Spinal cord (tissue), 10 donors: ENCODE results near the gene ABHD5. TPM values are rescaled to one million over a fixed set of nuclear protein-coding genes. Genes with fewer than 3 reads are reported as not detected.
"Not testable (repeated sequence)": the region's sequence is repeated elsewhere in the genome, so short reads cannot be mapped to it uniquely, and the experiment has no call there.

Source experiments
- DNase-seq, 6 donors: peaks; one replicate each; pipeline versions ENCODE4 v3.0.0 to v3.0.0-alpha.2; 2013 to 2015; ENCODE audit warnings: low spot score in 6 of 6, low read depth in 4 of 6
- H3K27ac ChIP-seq: one replicate; pipeline ENCODE4 v1.5.1; 2013; ENCODE audit warnings: low read depth, low read length, control low read depth
- H3K27me3 ChIP-seq: one replicate; pipeline ENCODE4 v1.6.1; 2013; ENCODE audit warnings: low read length; ENCODE audit not compliant: control insufficient read depth, insufficient read depth
- H3K36me3 ChIP-seq: one replicate; pipeline ENCODE4 v1.6.1; 2013; ENCODE audit warnings: low read length; ENCODE audit not compliant: control insufficient read depth, insufficient read depth
- H3K4me1 ChIP-seq: one replicate; pipeline ENCODE4 v1.6.1; 2013; ENCODE audit warnings: low read length; ENCODE audit not compliant: control insufficient read depth, insufficient read depth
- H3K4me3 ChIP-seq: one replicate; pipeline ENCODE4 v1.5.1; 2013; ENCODE audit warnings: low read depth, low read length, control low read depth
- H3K9me3 ChIP-seq: one replicate; pipeline ENCODE4 v1.6.1; 2013; ENCODE audit warnings: low read length; ENCODE audit not compliant: control insufficient read depth, insufficient read depth
- WGBS: methylation state at CpG from one replicate; pipeline ENCODE4 v1.1.5; 2013; ENCODE audit warnings: missing lambda C conversion rate; ENCODE audit not compliant: insufficient coverage; 5-methylcytosine and 5-hydroxymethylcytosine counted together
- polyA plus RNA-seq, 2 donors: library from polyadenylated mRNA; unstranded; fragments of 120-200 nt; gene quantifications; one replicate each; pipeline ENCODE4 v1.2.1, GENCODE V29; 2013; ENCODE audit not compliant: insufficient read length in 2 of 2
- total RNA-seq, 2 donors: library from RNA; depleted of rRNA in 1 of 2; stranded (reverse); fragments of 120-200 nt in 1 of 2; fragments of >200 nt in 1 of 2; gene quantifications; one replicate each; pipeline versions ENCODE4 v1.2.3 to v1.2.4, GENCODE V29; 2013 to 2014
- donor health status: healthy.

The ABHD5 gene
- total and polyA plus RNA-seq, 4 donors = 28.8 to 40.4 (median 31.8) TPM

DNA sequence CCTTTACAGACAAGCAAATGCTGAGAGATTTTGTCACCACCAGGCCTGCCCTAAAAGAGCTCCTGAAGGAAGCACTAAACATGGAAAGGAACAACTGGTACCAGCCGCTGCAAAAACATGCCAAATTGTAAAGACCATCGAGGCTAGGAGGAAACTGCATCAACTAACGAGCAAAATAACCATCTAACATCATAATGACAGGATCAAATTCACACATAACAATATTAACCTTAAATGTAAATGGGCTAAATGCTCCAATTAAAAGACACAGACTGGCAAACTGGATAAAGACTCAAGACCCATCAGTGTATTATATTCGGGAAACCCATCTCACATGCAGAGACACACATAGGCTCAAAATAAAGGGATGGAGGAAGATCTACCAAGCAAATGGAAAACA lies 9.9 kb upstream of the ABHD5 start:
- WGBS = no CpG with 5 or more reads among the region's 4 CpGs
- not testable (repeated sequence) for DNase-seq, H3K27me3 ChIP-seq, H3K27ac ChIP-seq, H3K9me3 ChIP-seq, H3K36me3 ChIP-seq, H3K4me1 ChIP-seq, H3K4me3 ChIP-seq

DNA sequence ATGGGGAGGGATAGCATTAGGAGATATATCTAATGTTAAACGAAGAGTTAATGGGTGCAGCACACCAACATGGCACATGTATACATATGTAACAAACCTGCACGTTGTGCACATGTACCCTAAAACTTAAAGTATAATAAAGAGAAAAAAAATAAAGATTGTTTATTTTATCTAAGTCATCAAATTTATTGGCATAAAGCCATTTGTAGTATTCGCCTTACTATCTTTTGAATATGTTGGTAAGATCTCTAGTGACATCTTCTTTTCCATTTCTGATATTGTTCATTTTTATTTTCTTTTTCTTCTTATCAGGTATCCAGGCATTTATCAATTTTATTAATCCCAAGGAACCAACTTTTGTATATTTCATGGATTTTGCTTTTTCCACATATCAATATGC lies 5.8 kb upstream of the ABHD5 start:
- WGBS = no CpG with 5 or more reads among the region's 3 CpGs
- H3K27me3 ChIP-seq = no peaks in the 10 kb centered on the region
- no peaks in the 10 kb centered on the region for H3K9me3 ChIP-seq
- no peak for DNase-seq
- no peak overlapping the region for H3K27ac ChIP-seq
- no peaks in the 10 kb centered on the region for H3K36me3 ChIP-seq
- peaks cover 1% of the 10 kb centered on the region for H3K4me1 ChIP-seq
- no peak overlapping the region for H3K4me3 ChIP-seq

DNA sequence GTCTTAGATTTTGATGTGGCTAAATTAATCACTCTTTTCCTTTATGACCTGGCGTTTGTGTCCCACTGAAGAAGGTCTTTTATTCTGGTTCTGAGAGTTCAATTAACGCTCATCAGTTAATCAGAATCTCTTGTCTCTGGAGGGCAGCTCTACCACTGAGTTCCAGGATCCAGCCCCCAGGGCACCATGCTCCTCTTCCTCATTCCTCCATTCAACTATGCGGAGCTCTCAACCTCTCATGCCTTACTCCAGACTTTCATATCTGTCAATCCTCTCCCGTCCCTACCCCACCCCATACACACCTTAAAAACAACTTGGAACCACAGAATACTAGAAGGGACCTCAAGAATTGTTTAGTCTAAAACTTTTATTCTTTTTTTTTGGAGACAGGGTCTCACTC lies 4.8 kb upstream of the ABHD5 start:
- no peaks in the 10 kb centered on the region for H3K36me3 ChIP-seq
- H3K9me3 ChIP-seq = no peaks in the 10 kb centered on the region
- H3K4me3 ChIP-seq = no peak overlapping the region
- H3K27me3 ChIP-seq = no peaks in the 10 kb centered on the region
- 89% methylated on average over 4 of the region's 4 CpGs for WGBS
- no peak overlapping the region for H3K27ac ChIP-seq
- H3K4me1 ChIP-seq = peaks cover 8% of the 10 kb centered on the region
- no peak for DNase-seq

DNA sequence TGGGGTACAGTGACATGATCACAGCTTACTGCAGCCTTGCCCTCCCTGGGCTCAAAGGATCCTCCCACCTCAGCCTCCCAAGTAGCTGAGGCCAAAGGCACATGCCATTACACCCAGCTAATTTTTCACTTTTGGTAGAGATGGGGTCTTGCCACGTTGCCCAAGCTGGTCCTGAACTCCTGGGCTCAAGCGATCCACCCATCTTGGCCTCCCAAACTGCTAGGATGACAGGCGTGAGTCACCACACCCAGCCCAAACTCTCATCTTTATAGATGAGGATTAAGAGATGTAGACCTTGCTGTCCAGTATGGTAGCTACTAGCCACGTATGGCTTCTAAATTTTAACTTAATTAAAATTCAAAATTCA lies 4.4 kb upstream of the ABHD5 start:
- Histone ChIP-seq H3K9me3 (no peaks in the 10 kb centered on the region), H3K27ac (no peak overlapping the region), H3K36me3 (no peaks in the 10 kb centered on the region), H3K4me3 (no peak overlapping the region), H3K27me3 (no peaks in the 10 kb centered on the region), H3K4me1 (peaks cover 8% of the 10 kb centered on the region)
- DNase-seq = no peak
- no CpG with 5 or more reads among the region's 4 CpGs for WGBS

DNA sequence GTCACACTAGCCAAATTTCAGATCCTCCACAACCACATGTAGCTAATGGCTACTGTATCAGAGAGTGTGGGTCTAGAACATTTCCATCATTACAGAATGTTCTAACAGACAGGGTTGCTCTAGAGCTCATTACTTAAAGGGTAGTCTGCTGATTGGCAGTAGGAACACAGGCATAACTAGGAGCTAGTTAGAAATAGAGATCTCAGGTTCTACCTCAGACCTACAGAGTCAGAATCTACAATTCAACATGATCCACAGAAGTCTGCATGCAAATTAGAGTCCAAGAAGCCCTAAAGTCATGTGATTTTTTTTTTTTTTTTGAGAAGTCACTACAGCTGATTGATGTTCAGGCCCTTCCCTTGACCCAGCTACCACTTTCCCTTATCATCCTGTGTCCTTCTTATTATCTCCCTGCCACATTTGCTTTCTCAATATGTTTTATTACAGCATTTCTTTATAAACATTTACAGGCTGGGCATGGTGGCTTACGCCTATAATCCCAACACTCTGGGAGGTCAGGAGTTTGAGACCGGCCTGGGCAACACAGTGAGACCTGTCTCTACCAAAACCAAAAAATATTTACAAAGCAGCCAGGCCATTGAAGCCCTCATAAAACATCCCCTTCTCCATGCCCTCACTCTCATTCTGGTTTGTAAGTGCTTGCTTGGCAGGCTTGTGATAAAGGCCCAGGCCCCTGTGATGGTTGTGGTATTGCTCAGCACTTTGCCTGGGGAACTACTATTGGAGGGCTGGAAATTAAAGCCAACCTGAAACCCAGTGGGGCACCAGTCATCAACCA lies 3.8 kb upstream of the ABHD5 start:
- no peaks in the 10 kb centered on the region for H3K9me3 ChIP-seq
- WGBS = 100% methylated on average over 2 of the region's 2 CpGs
- no peaks in the 10 kb centered on the region for H3K27me3 ChIP-seq
- H3K27ac ChIP-seq = no peak overlapping the region
- no peaks in the 10 kb centered on the region for H3K36me3 ChIP-seq
- no peak for DNase-seq
- H3K4me1 ChIP-seq = peaks cover 8% of the 10 kb centered on the region
- no peak overlapping the region for H3K4me3 ChIP-seq

DNA sequence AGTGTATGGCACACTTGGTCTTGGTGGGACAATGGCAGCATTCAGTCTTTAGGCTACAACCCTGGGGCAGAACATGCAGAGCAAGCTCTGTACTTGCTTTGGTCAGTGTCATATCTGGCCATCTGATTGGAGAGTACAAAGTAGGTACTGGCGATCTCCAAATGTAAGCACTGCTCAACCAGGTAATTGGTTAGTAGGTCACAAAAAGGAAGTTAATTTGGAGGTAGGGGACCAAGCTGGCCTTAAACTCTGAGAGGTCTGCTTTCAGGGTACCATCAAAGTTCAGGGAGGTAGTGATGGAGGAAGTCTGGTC lies 3.3 kb upstream of the ABHD5 start:
- WGBS = 100% methylated on average over 1 of the region's 1 CpG
- H3K4me3 ChIP-seq = no peak overlapping the region
- DNase-seq = no peak
- peaks cover 8% of the 10 kb centered on the region for H3K4me1 ChIP-seq
- H3K9me3 ChIP-seq = no peaks in the 10 kb centered on the region
- no peak overlapping the region for H3K27ac ChIP-seq
- no peaks in the 10 kb centered on the region for H3K27me3 ChIP-seq
- no peaks in the 10 kb centered on the region for H3K36me3 ChIP-seq

DNA sequence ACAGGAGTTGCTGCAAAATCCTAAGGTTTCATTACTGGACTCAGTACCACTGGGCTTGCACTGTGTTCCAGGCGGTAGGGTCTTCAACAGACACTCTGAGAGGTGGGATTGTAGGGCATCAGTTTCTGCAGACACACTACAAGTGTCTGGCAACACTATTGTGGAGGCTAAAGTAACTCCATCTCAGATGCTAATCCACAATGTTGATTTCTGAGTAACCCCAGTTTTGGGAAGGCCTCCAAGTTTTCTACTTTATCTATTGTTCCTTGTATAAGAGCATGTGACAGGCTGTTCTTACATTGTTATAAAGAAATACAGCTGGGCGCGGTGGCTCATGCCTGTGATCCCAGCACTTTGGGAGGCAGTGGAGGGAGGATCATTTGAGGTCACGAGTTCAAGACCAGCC lies 2.5 kb upstream of the ABHD5 start:
- H3K27ac ChIP-seq = no peak overlapping the region
- no peak for DNase-seq
- H3K9me3 ChIP-seq = no peaks in the 10 kb centered on the region
- WGBS = 100% methylated on average over 1 of the region's 4 CpGs
- H3K4me3 ChIP-seq = no peak overlapping the region
- peaks cover 8% of the 10 kb centered on the region for H3K4me1 ChIP-seq
- no peaks in the 10 kb centered on the region for H3K27me3 ChIP-seq
- no peaks in the 10 kb centered on the region for H3K36me3 ChIP-seq

DNA sequence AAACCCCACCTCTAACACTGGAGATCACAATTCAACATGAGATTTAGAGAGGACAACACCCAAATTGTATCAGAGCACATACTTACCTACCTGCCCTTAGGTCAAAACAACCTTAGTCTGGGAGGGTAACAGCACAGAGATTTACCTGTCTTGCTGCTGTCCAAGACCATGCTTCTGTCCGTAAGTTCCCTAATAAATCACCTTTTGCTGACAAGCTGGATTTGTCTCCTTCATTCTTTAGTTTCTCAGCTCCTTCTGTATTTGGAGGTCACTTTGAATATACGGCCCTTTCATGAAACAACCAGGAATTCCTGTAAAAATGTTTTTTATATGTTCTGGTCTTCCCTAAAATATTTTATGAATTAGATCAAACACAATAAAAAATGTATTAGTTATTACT lies 1.6 kb upstream of the ABHD5 start:
- Histone ChIP-seq H3K27ac (no peak overlapping the region), H3K36me3 (no peaks in the 10 kb centered on the region), H3K4me1 (peaks cover 8% of the 10 kb centered on the region), H3K4me3 (no peak overlapping the region), H3K27me3 (no peaks in the 10 kb centered on the region), H3K9me3 (no peaks in the 10 kb centered on the region)
- WGBS = 57% methylated on average over 1 of the region's 2 CpGs
- no peak for DNase-seq

DNA sequence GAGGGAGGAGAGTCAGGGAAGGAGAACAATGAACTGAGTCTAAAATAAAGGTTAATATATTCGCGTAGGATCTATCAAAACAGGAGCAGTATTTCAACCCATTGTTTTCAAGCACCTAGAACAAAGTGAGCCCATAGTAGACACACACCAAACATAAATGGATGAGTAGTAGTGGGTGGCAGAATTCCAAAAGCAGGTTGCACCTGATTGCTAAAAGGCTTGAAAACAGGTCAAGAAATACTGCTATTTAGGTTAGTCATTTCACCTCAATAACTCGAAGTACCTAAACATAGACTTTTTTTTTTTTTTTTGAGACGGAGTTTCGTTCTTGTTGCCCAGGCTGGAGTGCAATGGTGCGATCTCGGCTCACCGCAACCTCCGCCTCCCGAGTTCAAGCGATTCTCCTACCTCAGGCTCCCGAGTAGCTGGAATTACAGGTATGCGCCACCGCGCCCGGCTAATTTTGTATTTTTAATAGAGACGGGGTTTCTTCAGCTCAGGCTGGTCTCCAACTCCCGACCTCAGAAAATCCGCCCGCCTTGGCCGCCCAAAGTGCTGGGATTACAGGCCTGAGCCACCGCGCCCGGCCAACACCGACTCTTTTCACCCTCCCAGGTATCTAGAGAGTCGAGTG lies 855 bp upstream of the ABHD5 start:
- WGBS = 8% methylated on average over 10 of the region's 26 CpGs

More for the DNA sequence above, 855 bp upstream of the ABHD5 start:
- H3K4me3 ChIP-seq = peak overlapping the region; percentile 75
- no peaks in the 10 kb centered on the region for H3K36me3 ChIP-seq
- H3K4me1 ChIP-seq = peaks cover 8% of the 10 kb centered on the region
- peak overlapping the region; percentile 70 for H3K27ac ChIP-seq
- peak in 2 of 6 donors; percentile 11 to 49 for DNase-seq
- no peaks in the 10 kb centered on the region for H3K27me3 ChIP-seq
- H3K9me3 ChIP-seq = no peaks in the 10 kb centered on the region
